GM20000 (cell line): ENCODE results near the gene PTH1R.

Source experiments
- DNase-seq: peaks from one replicate; pipeline ENCODE4 v3.0.0; 2012; ENCODE audit warnings: low spot score
- TF ChIP-seq, protein P1 (sequence below): IDR thresholded peaks from 2 replicates; pipeline ENCODE4 v1.5.1; 2012; ENCODE audit warnings: mild to moderate bottlenecking, control low read depth; ENCODE audit errors: extremely low read depth, missing control alignments

Gene PTH1R

DNA sequence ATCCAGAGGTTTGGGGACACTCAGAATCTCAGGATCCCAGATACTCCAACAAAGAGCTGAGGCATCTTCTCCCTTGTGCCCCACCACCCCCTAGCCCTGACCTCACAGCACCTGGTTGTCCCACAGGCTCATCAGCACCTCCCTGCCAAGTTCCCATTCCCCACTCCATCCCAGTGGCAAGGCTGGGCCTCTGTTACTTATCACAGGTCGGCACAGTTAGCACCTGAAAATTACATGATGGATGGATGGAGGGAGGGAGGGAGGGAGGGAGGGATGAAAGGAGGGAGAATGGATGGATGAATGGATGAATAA is 27.1 kb upstream of the PTH1R start:
- DNase-seq, result no peak
- TF ChIP-seq, protein P1, sequence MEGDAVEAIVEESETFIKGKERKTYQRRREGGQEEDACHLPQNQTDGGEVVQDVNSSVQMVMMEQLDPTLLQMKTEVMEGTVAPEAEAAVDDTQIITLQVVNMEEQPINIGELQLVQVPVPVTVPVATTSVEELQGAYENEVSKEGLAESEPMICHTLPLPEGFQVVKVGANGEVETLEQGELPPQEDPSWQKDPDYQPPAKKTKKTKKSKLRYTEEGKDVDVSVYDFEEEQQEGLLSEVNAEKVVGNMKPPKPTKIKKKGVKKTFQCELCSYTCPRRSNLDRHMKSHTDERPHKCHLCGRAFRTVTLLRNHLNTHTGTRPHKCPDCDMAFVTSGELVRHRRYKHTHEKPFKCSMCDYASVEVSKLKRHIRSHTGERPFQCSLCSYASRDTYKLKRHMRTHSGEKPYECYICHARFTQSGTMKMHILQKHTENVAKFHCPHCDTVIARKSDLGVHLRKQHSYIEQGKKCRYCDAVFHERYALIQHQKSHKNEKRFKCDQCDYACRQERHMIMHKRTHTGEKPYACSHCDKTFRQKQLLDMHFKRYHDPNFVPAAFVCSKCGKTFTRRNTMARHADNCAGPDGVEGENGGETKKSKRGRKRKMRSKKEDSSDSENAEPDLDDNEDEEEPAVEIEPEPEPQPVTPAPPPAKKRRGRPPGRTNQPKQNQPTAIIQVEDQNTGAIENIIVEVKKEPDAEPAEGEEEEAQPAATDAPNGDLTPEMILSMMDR, result no peak

DNA sequence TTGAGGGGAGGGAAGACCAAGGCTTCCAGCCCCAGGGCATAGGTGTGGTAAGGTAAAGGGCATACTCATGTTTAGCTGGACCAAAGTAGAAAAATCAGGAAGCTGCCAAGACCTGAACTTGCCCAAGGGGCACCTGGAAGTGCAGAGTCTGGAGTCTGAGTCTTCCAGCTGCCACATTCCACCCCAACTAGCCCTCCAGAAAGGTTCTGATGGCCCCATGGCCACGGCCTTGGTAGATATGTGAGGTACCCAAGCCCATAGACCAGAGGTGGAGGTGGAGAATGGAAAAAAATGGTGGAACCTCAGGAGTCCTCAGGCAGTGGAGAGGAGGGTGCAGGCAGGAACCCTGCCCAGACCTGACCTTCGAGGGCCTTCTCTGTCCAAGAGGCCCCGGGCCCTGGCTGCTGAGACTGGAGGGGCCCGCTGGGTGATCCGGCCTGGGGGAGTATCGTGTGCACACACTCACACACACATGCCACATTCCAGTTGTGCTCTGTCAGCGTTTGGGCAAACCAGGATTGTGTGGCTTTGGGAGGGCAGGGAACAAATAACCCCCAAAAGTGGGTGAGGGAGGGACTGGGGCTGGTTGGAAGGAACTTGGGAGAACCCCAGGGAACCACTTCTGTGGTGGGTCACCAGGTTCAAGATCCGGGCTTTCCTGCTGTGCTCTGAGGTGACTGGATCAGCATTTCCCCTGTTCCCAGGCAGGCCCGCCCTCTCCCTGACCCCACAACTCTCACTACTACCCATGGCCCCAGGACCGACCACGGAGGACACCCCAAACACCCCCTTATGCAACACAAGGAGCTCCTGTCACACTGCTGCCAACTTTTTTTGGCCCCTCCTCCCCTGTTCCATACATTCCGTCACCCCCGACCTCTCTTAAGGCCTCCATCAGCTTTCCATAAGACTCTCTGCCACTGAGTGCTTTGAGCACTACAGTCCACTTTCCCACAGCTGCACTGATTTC is 25.9 kb upstream of the PTH1R start:
- TF ChIP-seq, protein P1, result no peak
- no peak for DNase-seq

DNA sequence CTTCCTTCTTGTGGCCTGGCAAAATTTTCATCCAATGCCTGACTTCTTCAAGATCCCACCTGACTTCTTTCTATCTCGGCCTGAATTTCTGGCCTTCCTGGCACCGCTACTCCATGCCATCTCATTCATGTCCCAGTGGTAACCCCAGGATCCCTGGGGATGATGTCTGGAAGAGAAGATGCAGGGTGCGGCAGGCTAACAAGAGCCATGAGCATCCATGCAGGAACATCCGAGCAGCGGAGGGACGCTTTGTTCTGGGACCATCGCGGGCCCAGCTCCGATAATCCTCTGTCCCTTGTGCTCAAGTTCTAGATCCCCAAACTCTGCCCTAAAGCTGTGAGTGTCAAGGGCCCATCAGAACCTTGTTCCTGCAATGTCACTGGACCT is 25.2 kb upstream of the PTH1R start:
- DNase-seq, result no peak
- TF ChIP-seq, protein P1, result no peak

DNA sequence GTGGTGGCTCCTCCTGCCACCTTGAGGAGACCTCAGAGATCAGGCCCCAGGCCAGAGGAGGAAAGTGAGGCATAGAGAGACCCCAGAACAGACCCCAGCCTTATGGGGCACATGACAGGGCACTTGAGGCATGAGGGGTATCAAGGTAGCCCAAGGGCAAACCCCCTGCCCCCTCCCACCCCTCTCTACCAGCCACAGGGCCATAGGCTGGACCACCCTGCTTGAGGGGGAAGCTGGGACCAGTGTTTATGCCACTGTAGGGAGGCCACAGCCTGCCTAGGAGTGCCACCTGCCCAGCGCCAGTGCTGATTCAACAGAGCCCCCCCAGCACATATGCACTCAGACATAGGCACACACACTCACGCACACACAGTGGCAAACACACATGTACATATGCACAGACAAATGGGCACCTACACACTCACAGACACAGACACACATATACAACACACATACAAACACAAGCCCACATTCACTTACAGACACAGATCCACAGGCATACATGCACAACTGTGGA is 24.6 kb upstream of the PTH1R start:
- no peak for DNase-seq
- TF ChIP-seq, protein P1, result no peak

DNA sequence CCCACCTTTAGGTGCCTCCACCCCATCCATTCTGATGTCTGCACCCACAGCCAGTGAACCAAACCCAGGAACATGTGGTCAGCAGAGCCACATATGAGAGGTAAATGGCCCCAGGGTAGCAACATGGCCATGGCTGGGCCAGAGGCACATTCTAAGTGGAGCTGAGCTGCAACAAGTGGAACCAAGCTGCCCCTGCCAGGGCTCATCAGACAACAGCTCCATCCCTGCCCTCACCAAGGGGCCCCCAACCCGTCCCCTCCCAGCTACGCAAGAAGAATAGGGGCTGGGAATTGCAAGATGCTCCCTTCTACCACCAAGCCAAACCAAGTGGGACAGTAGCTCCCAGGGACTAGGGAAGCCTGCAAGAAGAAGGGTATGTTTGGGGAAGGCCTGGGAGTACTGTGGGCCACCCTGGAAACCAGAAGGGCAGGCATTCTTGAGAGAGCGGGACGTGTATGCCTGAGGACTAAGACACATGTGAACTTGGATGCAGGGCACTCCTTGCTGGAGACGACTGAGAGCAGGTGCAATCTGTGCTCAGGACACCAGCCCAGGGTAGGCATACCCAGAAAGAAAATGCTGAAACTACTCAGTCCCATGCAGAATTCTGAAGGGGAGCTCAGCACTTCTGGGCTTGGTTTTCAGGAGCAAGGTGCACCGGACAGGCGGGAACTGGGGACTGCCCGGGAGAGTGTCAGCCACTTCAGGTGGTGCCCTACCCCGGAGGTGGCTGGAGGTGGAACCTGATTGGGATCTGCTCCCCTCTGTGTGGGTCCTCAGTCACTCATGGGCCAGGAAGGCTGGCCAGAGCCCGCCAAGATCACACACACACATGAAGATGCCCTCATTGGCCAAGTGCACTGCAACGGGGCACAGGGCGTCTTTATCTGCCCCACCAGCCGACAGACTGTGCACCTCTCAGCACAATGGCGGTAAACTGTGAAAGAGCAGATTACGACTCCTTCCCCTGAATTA is 23.8 kb upstream of the PTH1R start:
- TF ChIP-seq, protein P1, result no peak
- no peak for DNase-seq

DNA sequence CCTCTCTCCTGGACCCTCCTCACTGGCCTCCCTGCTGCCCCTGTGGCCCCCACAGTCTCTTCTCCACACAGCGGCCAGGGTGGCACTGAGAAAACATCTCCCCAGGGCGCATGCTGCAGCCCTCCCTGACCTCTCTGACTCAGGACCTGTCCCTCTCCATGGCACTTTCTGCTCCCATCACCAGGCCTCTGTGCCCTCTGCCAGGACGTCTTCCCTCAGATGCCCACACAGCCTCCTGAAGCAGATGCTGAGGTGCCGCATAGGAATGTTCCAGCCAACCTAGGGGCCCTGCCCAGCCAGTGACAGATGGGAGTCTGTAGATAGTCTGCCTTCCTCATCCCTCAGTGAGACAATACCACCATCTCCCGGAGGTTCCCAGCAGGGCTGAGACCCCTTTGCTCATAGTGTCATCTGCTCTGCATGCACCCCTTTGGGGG is 22.9 kb upstream of the PTH1R start:
- DNase-seq, result no peak

More for the DNA sequence above, 22.9 kb upstream of the PTH1R start:
- TF ChIP-seq, protein P1, result no peak
